HG03060 (cell line): ENCODE data around the gene VWA2.

Source experiments
- ATAC-seq: cut with Tn5 transposase; IDR thresholded peaks from one replicate; pipeline ENCODE4 v1.9.1; 2021; ENCODE audit warnings: low read depth, moderate number of reproducible peaks; ENCODE audit not compliant: unreplicated experiment

The VWA2 gene

DNA sequence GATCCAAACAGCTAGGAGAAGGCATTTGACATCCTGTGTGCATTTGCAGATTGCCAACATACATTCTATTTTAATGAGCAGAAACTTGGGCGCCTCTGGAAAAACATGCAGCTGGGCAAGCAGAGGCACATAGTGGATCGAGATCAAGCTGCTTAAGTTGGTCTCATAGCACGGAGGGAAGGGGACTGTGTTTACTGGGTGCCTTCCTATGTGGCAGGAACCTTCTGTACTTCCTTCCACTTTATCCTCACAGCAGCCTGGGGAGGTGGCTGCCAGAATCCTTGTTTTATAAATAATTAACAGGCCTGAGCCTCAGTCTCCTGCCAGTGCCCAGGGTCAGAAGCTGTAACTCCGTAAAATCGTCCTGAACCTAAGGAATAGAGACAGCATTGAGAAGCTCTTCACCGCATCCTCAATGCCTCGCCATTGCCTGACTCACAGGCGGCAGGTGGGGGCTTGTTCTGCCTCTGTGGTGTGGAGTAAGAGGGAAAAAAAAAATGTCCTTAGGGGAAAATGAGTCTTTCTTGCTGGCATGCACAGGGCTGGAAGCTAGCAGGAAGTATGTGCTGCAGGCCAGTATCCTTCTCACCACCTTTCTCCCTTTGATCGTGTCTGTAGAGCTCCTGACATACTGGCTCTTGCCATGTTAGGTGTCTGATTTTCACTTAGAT lies 6.2 kb downstream of the VWA2 start:
- no peak for ATAC-seq

- no peak for ATAC-seq
Observed at GRCh38 chr10:114246679-114247305, 7.7 kb downstream of the VWA2 start.

- ATAC-seq, result no peak
Observed at GRCh38 chr10:114250236-114250635, 11.2 kb downstream of the VWA2 start.

DNA sequence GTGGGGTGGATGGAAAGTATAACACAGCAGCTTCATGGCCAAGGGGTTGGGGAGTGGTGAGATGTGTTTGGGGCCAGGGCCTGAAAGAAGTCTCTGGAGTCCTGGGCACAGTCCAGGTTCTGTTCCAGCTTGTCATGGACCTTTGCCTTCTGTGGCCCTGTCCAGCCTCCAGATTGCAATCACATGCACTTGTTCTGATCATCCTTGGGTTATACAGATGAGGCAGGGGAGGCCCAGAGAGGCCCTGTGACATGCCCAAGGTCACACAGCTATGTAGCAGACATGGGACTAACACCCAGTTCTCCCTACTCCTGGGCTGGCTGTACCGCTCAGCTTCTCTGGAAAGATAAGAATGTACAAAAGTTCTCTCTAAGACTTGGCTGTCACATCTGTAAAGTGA lies 11.7 kb downstream of the VWA2 start:
- ATAC-seq, result no peak

GRCh38 chr10:114252092-114252491 lies 13.0 kb downstream of the VWA2 start:
- no peak for ATAC-seq

DNA sequence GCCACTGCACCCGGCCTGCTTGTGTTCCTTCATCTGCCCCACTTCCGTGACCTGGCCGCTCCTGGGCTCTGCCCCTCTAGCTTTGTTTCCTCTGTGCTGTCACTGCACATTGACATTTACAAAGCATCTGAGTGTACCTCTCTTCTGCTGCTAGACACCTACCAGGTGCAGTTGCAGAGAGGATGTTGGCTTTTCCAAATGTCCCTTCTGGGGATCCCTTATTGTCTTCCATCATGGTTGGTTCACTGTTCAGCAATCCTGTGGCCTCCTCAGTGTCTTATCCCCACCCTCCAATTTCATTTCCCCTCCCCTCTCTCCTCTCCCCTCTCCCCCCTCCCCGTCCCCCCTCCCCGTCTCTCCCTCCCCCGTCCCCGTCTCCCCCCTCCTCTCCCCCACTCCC lies 13.8 kb downstream of the VWA2 start:
- no peak for ATAC-seq

DNA sequence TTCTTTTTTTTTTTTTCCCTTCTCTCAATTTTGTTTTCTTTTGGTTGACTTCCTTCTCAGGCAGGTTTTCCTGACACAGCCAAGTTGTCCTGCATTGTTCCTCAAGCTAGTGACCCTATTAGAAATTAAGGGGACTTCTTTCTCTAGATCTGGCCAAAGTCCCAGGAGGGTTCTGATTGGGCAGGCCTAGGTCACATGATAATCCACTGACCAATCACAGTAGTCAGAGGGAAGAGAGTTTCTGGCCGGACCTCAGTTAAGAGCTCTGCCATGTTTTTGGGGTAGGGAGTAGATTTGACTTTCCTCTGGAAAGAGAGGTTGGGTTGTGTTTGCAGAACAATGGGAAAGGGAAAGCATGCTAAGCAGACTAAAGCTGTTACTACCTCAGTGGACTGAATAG lies 16.2 kb downstream of the VWA2 start:
- ATAC-seq, result no peak

GRCh38 chr10:114256008-114256765 lies 17.1 kb downstream of the VWA2 start:
- ATAC-seq, result no peak

DNA sequence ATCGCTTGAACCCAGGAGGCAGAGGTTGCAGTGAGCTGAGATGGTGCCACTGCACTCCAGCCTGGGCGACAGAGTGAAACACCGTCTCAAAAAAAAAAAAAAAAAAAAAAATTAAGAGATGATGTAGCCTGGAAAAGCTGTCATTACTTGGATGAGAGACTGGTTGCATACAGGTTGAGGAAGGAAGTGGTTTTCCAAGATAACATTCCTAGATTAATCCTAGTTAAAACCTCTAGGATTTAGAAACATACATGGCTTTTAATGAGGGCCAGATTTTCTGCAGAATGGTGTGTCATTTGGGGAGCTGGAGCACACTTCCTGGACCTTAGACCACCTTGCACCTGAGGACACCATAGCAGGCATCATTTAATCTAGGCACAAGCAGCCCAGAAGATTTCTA lies 17.8 kb downstream of the VWA2 start:
- ATAC-seq, result no peak

- ATAC-seq, result no peak
Observed at GRCh38 chr10:114257498-114257897, 18.4 kb downstream of the VWA2 start.

DNA sequence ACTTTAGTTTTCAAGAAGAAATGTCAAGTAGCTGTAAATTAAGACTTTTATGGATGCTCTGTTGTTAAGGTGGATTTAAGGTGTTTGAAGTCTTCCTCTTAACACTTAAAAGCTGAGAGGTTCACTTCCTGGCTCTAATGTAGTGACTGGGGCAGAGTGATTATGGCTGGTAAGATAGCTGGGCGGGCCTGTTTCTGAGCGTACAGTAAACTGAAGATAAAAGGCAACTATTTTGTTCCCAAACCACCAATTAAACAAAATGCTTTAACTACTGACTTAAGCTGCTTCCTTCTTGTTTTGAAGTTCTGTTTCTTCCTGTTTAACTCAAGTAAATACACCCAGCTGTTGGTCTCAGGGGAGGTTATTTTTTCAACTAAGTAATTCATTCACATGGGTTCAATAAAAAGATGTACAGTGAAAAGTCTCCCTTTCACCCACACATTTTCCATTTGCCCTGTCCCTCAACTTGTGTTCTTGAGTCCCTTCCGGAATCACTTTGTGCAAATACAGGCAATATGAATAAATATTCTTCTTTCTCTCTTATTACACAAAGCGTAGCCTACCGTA lies 19.3 kb downstream of the VWA2 start:
- no peak for ATAC-seq

- no peak for ATAC-seq
Observed at GRCh38 chr10:114259824-114260223, 20.8 kb downstream of the VWA2 start.

- no peak for ATAC-seq
Observed at GRCh38 chr10:114260366-114260765, 21.3 kb downstream of the VWA2 start.

GRCh38 chr10:114261076-114261475 lies 22.0 kb downstream of the VWA2 start:
- no peak for ATAC-seq

DNA sequence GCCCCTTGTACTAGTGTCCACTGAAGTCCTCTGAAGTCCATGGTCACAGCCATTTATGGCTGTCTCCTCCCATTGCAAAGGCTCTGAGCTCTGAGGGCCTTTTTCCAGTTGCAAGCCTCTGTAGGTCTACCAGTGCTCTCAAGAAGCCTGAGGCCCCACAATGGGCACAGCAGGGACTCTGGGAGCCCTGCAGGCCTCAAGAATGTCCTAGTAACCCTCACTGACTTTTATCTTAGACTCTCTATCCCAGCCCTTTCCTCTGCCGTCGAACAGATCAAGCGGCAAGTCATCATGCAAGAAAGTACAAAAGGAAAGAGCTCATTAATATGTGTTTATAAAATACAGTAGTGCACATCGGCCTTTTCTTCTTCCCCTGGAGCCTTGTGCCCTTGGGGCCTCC lies 23.4 kb downstream of the VWA2 start:
- ATAC-seq, result no peak

- ATAC-seq, result no peak
Observed at GRCh38 chr10:114265392-114266053, 26.5 kb downstream of the VWA2 start.

DNA sequence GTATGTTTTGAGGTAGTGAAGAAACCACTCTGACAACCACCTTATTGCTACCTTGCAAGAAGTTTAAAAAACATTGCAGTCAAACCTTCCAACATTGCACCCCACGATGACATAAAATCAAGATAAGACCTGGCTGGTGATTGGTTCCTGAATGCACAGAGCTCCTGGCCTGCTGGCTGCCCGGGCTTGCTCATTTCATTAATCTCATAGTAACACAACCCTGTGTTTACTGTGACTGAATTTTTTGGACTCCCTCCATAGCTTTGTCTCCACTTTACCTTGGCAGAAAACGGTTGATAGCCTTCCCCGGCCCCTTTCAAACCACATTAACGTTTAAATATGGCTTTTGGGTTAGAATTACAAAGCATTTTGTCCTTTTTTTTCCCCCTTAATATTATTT lies 27.5 kb downstream of the VWA2 start:
- no peak for ATAC-seq

- ATAC-seq, result no peak
Observed at GRCh38 chr10:114271075-114271778, 32.2 kb downstream of the VWA2 start.

DNA sequence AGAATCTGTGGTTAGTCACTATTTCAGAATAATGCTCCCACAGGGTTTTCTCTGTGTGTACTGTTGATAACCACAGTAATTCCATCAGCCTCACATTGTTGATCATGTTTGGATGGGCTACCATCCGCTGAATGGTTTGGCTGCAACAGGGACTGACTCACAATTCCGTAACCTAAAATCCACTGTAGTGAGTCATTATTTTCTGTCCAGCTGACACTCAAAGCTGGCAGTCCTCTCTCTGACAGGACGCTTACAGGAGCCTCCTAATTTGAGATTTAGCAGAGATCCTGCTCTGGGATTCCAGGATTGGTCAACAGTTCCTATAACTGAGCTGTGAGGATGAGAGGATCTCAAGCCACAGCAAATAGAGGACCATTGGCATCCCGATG lies 32.7 kb downstream of the VWA2 start:
- no peak for ATAC-seq

- no peak for ATAC-seq
Observed at GRCh38 chr10:114272696-114273095, 33.6 kb downstream of the VWA2 start.
